Lower leg skin (tissue), 4 donors: ENCODE measurements around the gene UTRN. TPM values are rescaled to one million over a fixed set of nuclear protein-coding genes. Genes with fewer than 3 reads are reported as not detected.
A peak's percentile ranks its signal among the peaks of the same experiment; 100 is the strongest.

Experiments used
- DNase-seq, 2 donors: peaks; one replicate each; pipeline ENCODE4 v3.0.0-alpha.2; 2019; ENCODE audit warnings: low spot score in 2 of 2
- H3K4me3 ChIP-seq: fragments of 200-600 bp; sonication (generic); 2 replicates; pipeline ENCODE4 v1.5.1; 2017; ENCODE audit warnings: mild to moderate bottlenecking, low read depth; ENCODE audit not compliant: poor library complexity, severe bottlenecking
- POLR2A ChIP-seq, 2 donors: fragments of 450-650 bp; IDR thresholded peaks; one replicate each; pipeline ENCODE4 v1.6.1; 2016 to 2017; ENCODE audit warnings: antibody characterized with exemption in 2 of 2, mild to moderate bottlenecking in 1 of 2, moderate library complexity in 1 of 2
- WGBS, 2 donors: methylation state at CpG; one replicate each; pipeline ENCODE4 v1.1.5; 2018; 5-methylcytosine and 5-hydroxymethylcytosine counted together
- intact Hi-C: fragments of 100-400 bp; cut with DNase I; formaldehyde crosslinking; loops from one replicate; pipeline ENCODE4 v1.15.0; 2023; ENCODE audit warnings: low total_unique reads
- total RNA-seq, 4 donors: library from RNA; depleted of rRNA; stranded (reverse); fragments of >200 nt; gene quantifications; one replicate each; pipeline ENCODE4 v1.1.0, GENCODE V29; 2016
- TF ChIP-seq, protein P1 (sequence below), 3 donors: fragments of 450-650 bp; IDR thresholded peaks; one replicate each; pipeline ENCODE4 v1.5.1; 2016; ENCODE audit warnings: antibody characterized with exemption in 3 of 3, mild to moderate bottlenecking in 3 of 3, moderate library complexity in 2 of 3

Gene UTRN
- total RNA-seq, 4 donors from 2014 or later: 88.7 to 149 (median 132) TPM

DNA sequence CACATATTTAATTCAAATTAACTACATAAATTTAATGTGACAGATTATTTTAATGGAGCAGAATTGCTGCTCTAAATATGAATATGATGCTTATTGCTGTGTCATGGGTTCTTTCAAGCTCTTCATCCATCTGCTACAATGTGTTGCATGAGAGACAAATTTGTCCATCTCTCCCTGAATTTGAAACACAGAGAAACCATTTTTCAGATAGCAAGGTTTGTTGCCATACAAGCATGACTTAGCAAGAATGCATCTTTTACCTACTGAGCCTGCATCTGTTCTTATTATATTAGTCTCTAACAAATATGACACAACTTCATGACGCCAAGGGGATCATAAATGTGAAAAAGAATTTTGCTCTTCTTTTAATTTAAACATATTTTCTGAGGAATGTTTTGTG lies 8.0 kb upstream of the UTRN start:
- TF ChIP-seq, protein P1, sequence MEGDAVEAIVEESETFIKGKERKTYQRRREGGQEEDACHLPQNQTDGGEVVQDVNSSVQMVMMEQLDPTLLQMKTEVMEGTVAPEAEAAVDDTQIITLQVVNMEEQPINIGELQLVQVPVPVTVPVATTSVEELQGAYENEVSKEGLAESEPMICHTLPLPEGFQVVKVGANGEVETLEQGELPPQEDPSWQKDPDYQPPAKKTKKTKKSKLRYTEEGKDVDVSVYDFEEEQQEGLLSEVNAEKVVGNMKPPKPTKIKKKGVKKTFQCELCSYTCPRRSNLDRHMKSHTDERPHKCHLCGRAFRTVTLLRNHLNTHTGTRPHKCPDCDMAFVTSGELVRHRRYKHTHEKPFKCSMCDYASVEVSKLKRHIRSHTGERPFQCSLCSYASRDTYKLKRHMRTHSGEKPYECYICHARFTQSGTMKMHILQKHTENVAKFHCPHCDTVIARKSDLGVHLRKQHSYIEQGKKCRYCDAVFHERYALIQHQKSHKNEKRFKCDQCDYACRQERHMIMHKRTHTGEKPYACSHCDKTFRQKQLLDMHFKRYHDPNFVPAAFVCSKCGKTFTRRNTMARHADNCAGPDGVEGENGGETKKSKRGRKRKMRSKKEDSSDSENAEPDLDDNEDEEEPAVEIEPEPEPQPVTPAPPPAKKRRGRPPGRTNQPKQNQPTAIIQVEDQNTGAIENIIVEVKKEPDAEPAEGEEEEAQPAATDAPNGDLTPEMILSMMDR (IDR thresholded peaks at IDR 0.05): no peak
- TF ChIP-seq POLR2A (IDR thresholded peaks at IDR 0.05): no peak
- 86 to 92% methylated on average over 1 of the region's 1 CpG for WGBS, 2 donors
- H3K4me3 ChIP-seq: no peak overlapping the region
- DNase-seq: no peak
- intact Hi-C loops: no loop called here

DNA sequence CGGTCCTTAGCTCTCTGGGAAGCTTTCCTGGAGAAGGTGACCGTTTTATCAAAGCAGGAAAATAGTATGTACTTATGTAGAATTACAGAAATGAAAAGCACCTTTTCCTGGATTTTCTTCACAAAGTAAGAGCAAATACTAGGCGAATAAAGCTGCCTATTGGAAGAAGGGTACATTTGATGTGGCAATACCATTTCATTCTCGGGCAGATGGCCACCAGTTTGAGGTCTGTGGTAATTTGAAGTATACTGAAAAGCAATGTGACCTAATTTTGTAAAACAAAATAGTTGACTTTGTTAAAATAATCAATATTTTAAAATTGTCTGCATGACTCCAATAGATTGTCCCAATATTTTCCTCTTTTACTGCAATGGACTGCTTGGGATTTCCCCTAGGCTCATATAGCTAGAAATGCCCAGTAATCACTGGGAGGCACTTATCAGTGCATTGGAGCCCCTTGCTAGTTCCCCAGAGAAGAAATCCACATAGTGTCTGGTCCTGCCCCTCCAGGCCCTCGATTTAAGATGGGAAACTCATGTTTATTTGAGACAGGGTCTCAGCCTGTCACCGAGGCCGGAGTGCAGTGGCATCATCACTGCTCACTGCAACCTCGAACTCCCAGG lies 7.4 kb upstream of the UTRN start:
- intact Hi-C loops: no loop called here

DNA sequence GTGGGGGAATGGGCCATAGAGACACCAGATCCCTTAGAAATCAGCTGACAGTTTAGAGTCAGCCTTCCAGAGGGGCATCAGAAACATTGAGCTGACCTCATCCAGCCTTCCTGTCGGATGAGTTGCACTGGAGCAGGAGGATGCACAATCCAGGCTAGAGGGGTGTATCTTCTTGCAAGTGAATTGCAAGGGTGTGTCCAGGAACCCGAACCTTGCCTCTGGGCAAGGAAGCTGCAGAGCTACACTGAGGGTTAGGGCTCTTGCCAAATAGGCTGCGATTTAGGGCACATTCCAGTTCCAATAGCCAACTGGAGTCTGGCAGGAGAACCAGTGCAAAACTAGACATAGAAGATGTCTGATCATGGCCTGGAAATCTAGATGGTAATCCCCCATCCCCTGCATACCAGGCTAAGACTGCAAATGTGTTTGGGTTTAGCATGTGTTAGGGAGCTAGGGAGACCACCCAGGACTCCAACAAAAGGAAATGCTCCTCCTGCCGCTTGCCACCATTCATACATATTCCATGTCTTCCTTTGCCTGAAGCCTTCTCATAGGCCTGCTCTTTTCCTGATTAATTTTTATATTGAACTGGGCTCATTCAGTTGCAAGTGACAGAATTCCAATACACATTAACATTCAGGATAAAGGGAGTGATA lies 6.3 kb upstream of the UTRN start:
- 45 to 62% methylated on average over 4 of the region's 4 CpGs for WGBS, 2 donors
- no peak for DNase-seq

More for the DNA sequence above, 7.4 kb upstream of the UTRN start:
- no peak for TF ChIP-seq POLR2A (IDR thresholded peaks at IDR 0.05)
- TF ChIP-seq, protein P1 (IDR thresholded peaks at IDR 0.05): no peak
- no peak overlapping the region for H3K4me3 ChIP-seq
- no peak for DNase-seq
- 85 to 92% methylated on average over 8 of the region's 8 CpGs for WGBS, 2 donors

DNA sequence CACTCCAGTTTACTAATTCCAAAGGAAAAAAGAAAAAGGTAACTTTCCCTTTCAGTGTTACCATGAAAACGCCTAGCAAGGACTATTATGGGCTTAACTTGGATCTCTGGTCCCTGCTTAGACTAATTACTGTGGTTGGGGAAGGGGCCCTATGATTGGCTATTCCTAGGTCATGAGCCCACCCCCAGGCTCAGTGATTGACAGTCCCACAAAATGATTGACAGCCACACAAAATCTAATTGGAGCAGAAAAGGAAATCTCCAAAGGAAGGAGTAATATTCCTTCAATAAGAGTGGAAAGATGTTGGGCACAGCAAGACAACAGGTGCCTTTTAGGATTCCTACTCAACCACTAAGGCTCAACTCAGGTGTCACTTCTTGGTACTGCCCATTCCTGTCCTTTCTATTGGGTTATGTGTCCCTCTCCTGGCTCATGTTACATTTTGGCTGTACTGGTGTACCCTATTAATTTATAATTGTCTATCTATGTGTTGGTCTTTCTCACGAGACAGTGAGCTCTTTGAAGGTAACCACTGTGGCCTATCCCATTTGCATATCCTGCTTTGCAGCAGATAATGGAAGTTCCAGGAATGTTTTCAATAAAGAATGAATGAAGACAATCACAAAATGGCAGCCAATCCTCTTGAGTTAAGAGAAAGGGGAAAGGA lies 5.5 kb upstream of the UTRN start:
- intact Hi-C loops: no loop called here
- DNase-seq: no peak
- TF ChIP-seq, protein P1 (IDR thresholded peaks at IDR 0.05): no peak
- TF ChIP-seq POLR2A (IDR thresholded peaks at IDR 0.05): no peak
- 91 to 92% methylated on average over 2 of the region's 2 CpGs for WGBS, 2 donors
- no peak overlapping the region for H3K4me3 ChIP-seq

More for the DNA sequence above, 6.3 kb upstream of the UTRN start:
- H3K4me3 ChIP-seq: no peak overlapping the region
- TF ChIP-seq, protein P1 (IDR thresholded peaks at IDR 0.05): no peak
- no peak for TF ChIP-seq POLR2A (IDR thresholded peaks at IDR 0.05)
- intact Hi-C loops: no loop called here

DNA sequence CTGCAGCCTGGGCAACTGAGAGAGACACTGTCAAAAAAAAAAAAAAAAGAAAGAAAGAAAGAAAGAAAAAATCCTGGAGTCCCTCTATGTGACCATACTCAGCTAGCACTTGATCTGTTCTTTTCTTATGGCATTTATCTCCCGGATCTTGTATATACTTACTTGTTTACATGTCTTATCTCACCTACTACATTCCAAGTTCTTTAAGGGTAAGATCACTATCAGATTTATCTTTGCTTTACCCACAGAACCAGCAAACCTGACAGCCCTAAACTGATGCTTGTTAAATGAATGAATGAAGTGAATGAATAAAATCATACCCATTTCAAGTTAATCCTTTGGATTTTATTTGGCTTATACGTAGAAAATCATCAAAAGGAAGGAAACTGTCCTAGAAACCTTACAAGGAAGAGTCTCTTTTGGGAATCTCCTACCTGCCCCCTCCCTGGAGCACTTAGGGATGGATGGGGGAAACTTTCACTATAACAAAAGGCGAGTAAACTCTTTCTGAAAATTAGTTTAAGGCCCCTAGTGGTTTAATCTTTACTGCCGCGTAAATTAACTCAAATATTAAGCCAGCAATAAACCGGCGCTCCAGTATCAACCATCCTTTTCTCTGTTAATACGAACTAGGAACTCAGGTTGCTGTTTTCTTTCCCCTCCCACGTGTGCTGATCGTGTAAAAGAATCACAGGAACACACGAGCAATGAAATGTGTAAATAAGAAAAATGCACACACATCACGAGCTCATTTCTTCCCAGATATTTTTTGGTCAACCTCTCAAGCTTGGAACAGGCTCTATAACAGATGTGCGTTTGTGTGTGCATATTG lies 1.3 kb upstream of the UTRN start:
- H3K4me3 ChIP-seq: peak overlapping the region; percentile 69
- TF ChIP-seq, protein P1 (IDR thresholded peaks at IDR 0.05): no peak
- TF ChIP-seq POLR2A (IDR thresholded peaks at IDR 0.05): no peak
- intact Hi-C loops: no loop called here
- no peak for DNase-seq
- 8 to 12% methylated on average over 13 of the region's 13 CpGs for WGBS, 2 donors
